Dermis microvascular lymphatic vessel endothelial cell (primary cell): Measurements from ENCODE around the gene CBFA2T3. TPM values are rescaled to one million over a fixed set of nuclear protein-coding genes. Genes with fewer than 3 reads are reported as not detected.

Source experiments
- DNase-seq, 2 donors: peaks; one replicate each; pipeline versions ENCODE4 v3.0.0 to v3.0.0-alpha.2; 2010; ENCODE audit warnings: low read depth in 2 of 2
- total RNA-seq: library from RNA; depleted of rRNA; stranded (reverse); fragments of >200 nt; gene quantifications from 2 replicates; pipeline ENCODE4 v1.2.1, GENCODE V29; 2014

The CBFA2T3 gene
- total RNA-seq, 1 donor from 2014 or later: not detected

GRCh38 chr16:88863426-88863825 is 113.6 kb downstream of the CBFA2T3 start:
- no peak for DNase-seq

- no peak for DNase-seq
Observed at GRCh38 chr16:88862968-88863367, 114.0 kb downstream of the CBFA2T3 start.

- no peak for DNase-seq
Observed at GRCh38 chr16:88861359-88861758, 115.6 kb downstream of the CBFA2T3 start.

- no peak for DNase-seq
Observed at GRCh38 chr16:88859381-88860091, 117.5 kb downstream of the CBFA2T3 start.

GRCh38 chr16:88857728-88858339 is 119.2 kb downstream of the CBFA2T3 start:
- peak; percentile 21 to 79 for DNase-seq

GRCh38 chr16:88856828-88857727 is 119.9 kb downstream of the CBFA2T3 start, which contains the start of the genes GALNS and TRAPPC2L:
GALNS (minus strand) TSS chr16:88856947; CDS start chr16:88856877, 70 bp downstream.
TRAPPC2L (plus strand) TSS chr16:88857127; CDS start chr16:88857151, 24 bp downstream.
- DNase-seq: peak; percentile 84 to 97

GRCh38 chr16:88856122-88856827 is 120.7 kb downstream of the CBFA2T3 start:
- DNase-seq: no peak

GRCh38 chr16:88855736-88856121 is 121.3 kb downstream of the CBFA2T3 start:
- no peak for DNase-seq

GRCh38 chr16:88855176-88855575 is 121.8 kb downstream of the CBFA2T3 start:
- no peak for DNase-seq

- no peak for DNase-seq
Observed at GRCh38 chr16:88854306-88855111, 122.5 kb downstream of the CBFA2T3 start.

GRCh38 chr16:88853325-88853941 is 123.6 kb downstream of the CBFA2T3 start:
- no peak for DNase-seq

- DNase-seq: no peak
Observed at GRCh38 chr16:88851616-88852015, 125.4 kb downstream of the CBFA2T3 start.

- no peak for DNase-seq
Observed at GRCh38 chr16:88850531-88851199, 126.3 kb downstream of the CBFA2T3 start.

- DNase-seq: no peak
Observed at GRCh38 chr16:88848557-88848956, 128.4 kb downstream of the CBFA2T3 start.

GRCh38 chr16:88847654-88848053 is 129.4 kb downstream of the CBFA2T3 start:
- no peak for DNase-seq

- no peak for DNase-seq
Observed at GRCh38 chr16:88846088-88846487, 130.9 kb downstream of the CBFA2T3 start.

GRCh38 chr16:88844419-88845036 is 132.5 kb downstream of the CBFA2T3 start:
- DNase-seq: no peak

- no peak for DNase-seq
Observed at GRCh38 chr16:88843256-88843655, 133.8 kb downstream of the CBFA2T3 start.

- no peak for DNase-seq
Observed at GRCh38 chr16:88842806-88843205, 134.2 kb downstream of the CBFA2T3 start.
